ENCODE results near the gene TEX11. TPM values are rescaled to one million over a fixed set of nuclear protein-coding genes. Genes with fewer than 3 reads are reported as not detected.
"Not testable (repeated sequence)": the region's sequence is repeated elsewhere in the genome, so short reads cannot be mapped to it uniquely, and the experiment has no call there.

TEX11 gene
- total RNA-seq: not detected

DNA sequence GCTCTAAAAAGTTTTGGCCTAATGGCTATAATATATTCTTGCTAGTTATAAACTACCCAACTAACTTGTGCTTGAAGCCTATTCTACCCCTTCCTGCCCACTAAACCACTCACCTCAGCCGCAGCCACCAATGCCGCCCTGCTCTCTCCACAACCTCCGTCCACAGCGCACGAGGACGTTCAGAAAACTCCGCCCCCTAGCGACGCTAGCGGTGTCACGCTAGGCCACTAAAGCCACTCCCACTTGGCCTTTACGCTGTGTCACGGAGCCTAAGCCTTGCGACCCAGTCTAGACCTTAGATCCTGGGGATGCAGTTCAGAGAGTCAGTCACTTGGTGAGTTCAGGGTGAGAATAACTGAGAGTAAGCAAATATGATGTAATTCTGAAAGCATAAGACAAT lies at the start of gene TEX11:
Gene TEX11, minus strand, starts transcription at position 171 of the 400 bp plus-strand sequence. CDS start 922 bp downstream, outside the sequence.
- no peaks in the 10 kb centered on the region for H3K9me3 ChIP-seq (ENCODE audit: low read depth, low read length)
- no peak within 1 kb of the TSS for H3K4me3 ChIP-seq (ENCODE audit: low read length)
- no peaks in the 10 kb centered on the region for H3K4me1 ChIP-seq (ENCODE audit: insufficient read depth, low read length)
- H3K27me3 ChIP-seq (ENCODE audit: insufficient read depth, low read length): no peaks in the 10 kb centered on the region

DNA sequence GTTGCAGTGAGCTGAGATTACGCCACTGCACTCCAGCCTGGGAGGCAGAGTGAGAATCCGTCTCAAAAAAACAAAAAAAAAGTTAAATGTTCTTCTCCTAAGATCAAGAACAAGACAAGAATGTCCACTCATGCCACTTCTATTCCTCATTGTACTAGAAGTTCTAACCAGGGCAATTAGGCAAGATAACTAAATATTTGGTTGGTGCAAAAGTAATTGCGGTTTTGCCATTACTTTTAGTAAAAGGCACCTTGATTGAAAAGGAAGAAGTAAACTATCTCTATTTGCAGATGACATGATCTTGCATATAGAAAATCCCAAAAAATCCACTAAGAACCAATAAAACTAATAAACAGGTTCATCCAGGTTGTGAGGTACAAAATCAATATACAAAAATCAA lies 46.4 kb upstream of the TEX11 start:
- no peaks in the 10 kb centered on the region for H3K4me1 ChIP-seq (ENCODE audit: insufficient read depth, low read length)
- H3K9me3 ChIP-seq (ENCODE audit: low read depth, low read length): no peaks in the 10 kb centered on the region
- H3K27me3 ChIP-seq (ENCODE audit: insufficient read depth, low read length): no peaks in the 10 kb centered on the region
- no peak overlapping the region for H3K4me3 ChIP-seq (ENCODE audit: low read length)

DNA sequence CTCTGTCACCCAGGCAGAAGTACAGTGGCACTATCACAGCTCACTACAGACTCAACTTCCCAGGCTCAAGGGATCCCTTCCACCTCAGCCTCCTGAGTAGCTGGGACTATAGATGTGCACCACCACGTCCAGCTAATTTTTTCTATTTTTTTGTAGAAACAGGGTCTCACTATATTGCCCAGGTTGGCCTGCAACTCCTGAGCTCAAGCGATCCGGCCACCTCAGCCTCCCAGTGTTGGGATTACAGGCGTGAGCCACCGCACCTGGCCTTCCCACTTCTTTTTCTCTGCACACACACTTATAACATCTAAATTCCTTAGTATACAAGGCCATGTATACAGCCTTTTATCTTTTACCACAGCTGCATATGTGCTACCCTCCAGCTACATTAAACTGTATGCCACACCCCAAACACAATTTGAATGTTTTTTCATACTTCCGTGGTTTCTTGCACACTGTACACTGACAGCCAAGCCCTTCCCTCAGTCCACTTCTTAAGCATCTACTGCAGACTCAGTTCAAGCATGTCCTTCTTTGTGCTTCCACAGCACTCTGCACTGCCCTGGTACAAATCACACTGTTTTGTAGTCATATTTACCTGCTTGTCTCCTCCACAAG lies 15.9 kb upstream of the TEX11 start:
- H3K4me3 ChIP-seq (ENCODE audit: low read length): no peak overlapping the region
- no peaks in the 10 kb centered on the region for H3K4me1 ChIP-seq (ENCODE audit: insufficient read depth, low read length)
- H3K9me3 ChIP-seq (ENCODE audit: low read depth, low read length): no peaks in the 10 kb centered on the region
- no peaks in the 10 kb centered on the region for H3K27me3 ChIP-seq (ENCODE audit: insufficient read depth, low read length)

DNA sequence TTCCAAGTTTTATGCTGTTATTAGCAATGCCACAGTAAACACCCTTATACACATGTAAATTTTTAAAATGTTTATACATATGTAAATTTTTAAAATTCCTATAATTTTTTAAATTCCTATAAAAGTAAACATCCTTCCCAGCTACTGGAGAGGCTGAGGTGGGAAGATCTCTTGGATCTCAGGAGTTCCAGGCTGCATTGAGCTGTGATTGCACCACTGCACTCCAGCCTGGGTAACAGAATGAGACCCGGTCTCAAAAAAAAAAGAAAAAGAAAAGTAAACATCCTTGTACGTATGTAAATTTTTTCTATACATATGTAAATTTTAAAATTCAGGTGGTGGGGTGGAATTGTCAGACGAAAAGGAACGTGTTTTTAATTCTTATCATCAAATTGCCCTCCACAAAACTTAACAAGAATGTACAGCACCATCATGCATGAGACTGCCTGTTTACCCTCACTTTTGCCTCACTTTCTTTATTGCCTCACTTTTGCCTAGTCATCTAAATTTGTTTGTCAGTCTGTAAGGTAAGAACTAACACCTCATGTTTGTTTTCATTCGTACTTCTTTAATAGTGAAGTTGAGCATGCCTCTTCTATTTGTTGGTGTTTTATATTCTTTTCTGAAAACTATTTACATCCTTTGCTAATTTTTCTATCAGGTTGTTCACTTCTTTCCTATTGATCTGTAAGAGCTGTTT lies 14.4 kb upstream of the TEX11 start:
- no peaks in the 10 kb centered on the region for H3K4me1 ChIP-seq (ENCODE audit: insufficient read depth, low read length)
- H3K27me3 ChIP-seq (ENCODE audit: insufficient read depth, low read length): no peaks in the 10 kb centered on the region
- no peak overlapping the region for H3K4me3 ChIP-seq (ENCODE audit: low read length)
- no peaks in the 10 kb centered on the region for H3K9me3 ChIP-seq (ENCODE audit: low read depth, low read length)

DNA sequence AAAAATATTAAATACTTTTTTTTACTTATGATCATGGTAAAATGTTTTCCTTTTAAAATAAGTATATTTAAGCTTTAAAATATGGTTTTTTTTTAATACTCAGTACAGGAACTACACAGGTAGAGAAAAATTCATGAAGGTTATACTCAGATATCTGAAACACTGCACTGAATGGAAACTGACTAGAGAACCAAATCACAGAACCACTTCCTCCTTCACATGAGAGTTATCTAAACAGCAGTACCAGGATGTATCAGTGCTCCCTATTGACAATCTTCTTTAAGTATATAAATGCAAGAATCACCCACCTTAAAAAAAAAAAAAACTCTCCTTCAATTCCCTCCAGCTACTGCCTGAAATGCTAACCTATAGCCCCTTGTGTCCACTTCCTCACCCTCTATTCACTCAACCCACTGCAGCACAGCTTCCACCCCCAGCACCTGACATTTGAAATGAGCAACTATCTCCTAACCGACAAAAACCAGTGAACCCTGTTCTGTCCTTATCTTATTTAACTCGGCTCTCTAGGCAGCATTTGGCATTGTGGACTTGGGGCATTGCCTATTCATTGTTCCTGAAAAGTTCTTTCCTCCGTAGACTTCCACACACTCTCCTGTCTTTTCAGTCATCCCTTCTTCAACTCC lies 13.3 kb upstream of the TEX11 start:
- Histone ChIP-seq H3K27me3 (ENCODE audit: insufficient read depth, low read length) (no peaks in the 10 kb centered on the region), H3K4me1 (ENCODE audit: insufficient read depth, low read length) (no peaks in the 10 kb centered on the region), H3K4me3 (ENCODE audit: low read length) (no peak overlapping the region)

DNA sequence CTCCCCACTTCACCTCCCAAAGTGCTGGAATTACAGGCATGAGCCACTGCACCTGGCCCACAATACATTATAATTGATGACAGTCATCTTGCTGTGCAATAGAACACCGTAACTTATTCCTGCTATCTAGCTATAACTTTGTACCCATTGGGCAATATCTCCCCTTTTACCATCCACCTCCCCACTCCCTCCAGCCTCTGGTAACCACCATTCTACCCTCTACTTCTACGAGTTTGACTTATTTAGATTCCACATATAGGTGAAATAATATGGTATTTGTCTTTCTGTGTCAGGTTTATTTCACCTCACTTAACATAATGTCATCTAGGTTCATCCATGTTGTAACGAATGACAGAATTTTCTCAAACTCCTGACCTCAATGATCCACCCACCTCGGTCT lies 8.2 kb upstream of the TEX11 start:
- Histone ChIP-seq H3K4me1 (ENCODE audit: insufficient read depth, low read length) (no peaks in the 10 kb centered on the region), H3K27me3 (ENCODE audit: insufficient read depth, low read length) (no peaks in the 10 kb centered on the region), H3K4me3 (ENCODE audit: low read length) (no peak overlapping the region), H3K9me3 (ENCODE audit: low read depth, low read length) (no peaks in the 10 kb centered on the region)

More for the DNA sequence above, 13.3 kb upstream of the TEX11 start:
- no peaks in the 10 kb centered on the region for H3K9me3 ChIP-seq (ENCODE audit: low read depth, low read length)

DNA sequence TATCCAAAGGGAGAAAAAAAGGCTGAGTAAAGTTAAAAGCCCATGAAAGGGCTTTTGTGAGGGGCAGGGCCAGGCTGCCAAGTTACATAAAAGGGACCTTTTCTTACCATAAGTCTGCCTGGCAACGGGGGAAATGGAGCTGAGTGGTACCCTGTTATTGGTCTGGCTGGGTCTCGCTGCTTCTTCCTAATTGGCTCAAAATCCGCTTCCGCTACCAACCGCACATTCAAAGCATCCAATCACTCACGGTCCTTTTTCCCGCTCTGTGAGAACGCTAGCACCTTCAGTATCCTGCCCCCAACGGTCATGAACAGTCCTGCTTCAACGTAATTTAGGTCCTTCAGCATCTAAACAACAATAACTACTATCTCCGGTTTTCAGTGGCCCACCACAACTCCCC lies 611 bp downstream of the TEX11 start:
- Histone ChIP-seq H3K27me3 (ENCODE audit: insufficient read depth, low read length) (no peaks in the 10 kb centered on the region), H3K9me3 (ENCODE audit: low read depth, low read length) (no peaks in the 10 kb centered on the region), H3K4me1 (ENCODE audit: insufficient read depth, low read length) (no peaks in the 10 kb centered on the region), H3K4me3 (ENCODE audit: low read length) (no peak overlapping the region)

DNA sequence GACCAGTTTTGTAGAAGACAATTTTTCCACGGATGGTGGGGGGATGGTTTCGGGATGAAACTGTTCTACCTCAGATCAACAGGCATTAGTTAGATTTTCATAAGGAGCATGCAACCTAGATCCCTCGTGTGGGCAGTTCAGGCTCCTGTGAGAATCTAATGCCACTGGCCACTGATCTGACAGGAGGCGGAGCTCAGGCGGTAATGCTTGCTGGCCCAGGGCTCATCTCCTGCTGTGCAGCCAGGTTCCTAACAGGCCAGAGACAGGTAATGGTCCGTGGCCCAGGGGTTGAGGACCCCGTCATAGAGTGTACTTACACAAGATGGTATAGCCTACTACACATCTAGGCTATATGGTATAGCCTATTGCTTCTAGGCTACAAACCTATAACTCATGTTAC lies 7.0 kb downstream of the TEX11 start:
- no peaks in the 10 kb centered on the region for H3K27me3 ChIP-seq (ENCODE audit: insufficient read depth, low read length)
- H3K9me3 ChIP-seq (ENCODE audit: low read depth, low read length): no peaks in the 10 kb centered on the region
- H3K4me3 ChIP-seq (ENCODE audit: low read length): no peak overlapping the region
- no peaks in the 10 kb centered on the region for H3K4me1 ChIP-seq (ENCODE audit: insufficient read depth, low read length)

DNA sequence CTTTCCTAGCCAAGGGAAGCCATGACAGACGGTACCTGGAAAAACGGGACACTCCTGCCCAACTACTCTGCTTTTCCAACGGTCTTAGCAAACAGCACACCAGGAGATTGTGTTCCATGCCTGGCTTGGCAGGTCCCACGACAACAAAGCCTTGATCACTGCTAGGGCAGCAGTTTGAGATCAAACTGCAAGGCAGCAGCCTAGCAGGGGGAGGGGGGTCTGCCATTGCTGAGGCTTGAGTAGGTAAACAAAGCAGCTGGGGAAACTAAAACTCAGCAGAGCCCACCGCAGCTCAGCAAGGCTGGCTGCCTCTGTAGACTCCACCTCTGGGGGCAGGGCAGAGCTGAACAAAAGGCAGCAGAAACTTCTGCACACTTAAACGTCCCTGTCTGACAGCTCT lies 18.1 kb downstream of the TEX11 start:
- H3K4me1 ChIP-seq (ENCODE audit: insufficient read depth, low read length); H3K27me3 ChIP-seq (ENCODE audit: insufficient read depth, low read length); H3K9me3 ChIP-seq (ENCODE audit: low read depth, low read length); H3K4me3 ChIP-seq (ENCODE audit: low read length): not testable (repeated sequence)

DNA sequence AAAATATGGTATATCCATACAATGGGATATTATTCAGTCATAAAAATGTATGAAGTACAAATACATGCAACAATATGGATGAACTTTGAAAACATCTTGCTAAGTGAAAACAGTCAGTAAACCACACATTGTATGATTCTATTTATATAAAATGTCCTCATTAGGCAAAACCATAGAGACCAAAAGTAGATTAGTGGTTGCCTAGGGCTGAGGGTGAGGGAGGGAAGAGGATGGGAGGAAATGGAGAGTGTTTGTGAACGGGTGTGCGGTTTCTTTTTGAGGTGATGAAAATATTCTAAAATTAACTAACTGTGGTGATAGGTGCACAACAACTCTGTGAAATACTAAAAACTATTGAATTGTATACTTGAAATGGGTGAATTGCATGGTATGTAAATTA lies 29.6 kb downstream of the TEX11 start:
- H3K9me3 ChIP-seq (ENCODE audit: low read depth, low read length): no peaks in the 10 kb centered on the region
- no peaks in the 10 kb centered on the region for H3K4me1 ChIP-seq (ENCODE audit: insufficient read depth, low read length)
- H3K4me3 ChIP-seq (ENCODE audit: low read length): no peak overlapping the region
- no peaks in the 10 kb centered on the region for H3K27me3 ChIP-seq (ENCODE audit: insufficient read depth, low read length)

DNA sequence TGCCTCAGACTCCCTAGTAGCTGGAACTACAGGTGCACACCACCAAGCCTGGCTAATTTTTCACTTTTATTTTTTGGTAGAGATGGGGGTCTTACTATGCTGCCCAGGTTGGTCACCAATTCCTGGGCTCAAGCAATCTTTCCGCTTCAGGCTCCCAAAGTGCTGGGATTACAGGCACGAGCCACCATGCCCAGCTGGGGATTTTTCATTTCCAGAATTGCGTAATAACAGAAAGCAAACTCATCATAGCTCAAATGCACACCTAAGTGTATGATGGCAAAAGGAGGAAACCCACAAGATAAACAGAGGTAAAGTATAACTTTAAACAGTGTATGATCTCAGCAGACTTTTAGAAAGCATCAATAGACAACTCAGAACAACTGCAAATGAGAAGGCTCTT lies 56.2 kb downstream of the TEX11 start:
- no peaks in the 10 kb centered on the region for H3K9me3 ChIP-seq (ENCODE audit: low read depth, low read length)
- H3K4me3 ChIP-seq (ENCODE audit: low read length): no peak overlapping the region
- no peaks in the 10 kb centered on the region for H3K4me1 ChIP-seq (ENCODE audit: insufficient read depth, low read length)
- H3K27me3 ChIP-seq (ENCODE audit: insufficient read depth, low read length): no peaks in the 10 kb centered on the region

DNA sequence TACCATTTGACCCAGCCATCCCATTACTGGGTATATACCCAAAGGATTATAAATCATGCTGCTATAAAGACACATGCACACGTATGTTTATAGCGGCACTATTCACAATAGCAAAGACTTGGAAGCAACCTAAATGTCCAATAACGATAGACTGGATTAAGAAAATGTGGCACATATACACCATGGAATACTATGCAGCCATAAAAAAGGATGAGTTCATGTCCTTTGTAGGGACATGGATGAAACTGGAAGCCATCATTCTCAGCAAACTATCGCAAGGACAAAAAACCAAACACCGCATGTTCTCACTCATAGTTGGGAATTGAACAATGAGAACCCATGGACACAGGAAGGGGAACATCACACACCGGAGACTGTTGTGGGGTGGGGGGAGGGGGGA lies 64.4 kb downstream of the TEX11 start:
- not testable (repeated sequence) for H3K9me3 ChIP-seq (ENCODE audit: low read depth, low read length); H3K27me3 ChIP-seq (ENCODE audit: insufficient read depth, low read length); H3K4me1 ChIP-seq (ENCODE audit: insufficient read depth, low read length); H3K4me3 ChIP-seq (ENCODE audit: low read length)

DNA sequence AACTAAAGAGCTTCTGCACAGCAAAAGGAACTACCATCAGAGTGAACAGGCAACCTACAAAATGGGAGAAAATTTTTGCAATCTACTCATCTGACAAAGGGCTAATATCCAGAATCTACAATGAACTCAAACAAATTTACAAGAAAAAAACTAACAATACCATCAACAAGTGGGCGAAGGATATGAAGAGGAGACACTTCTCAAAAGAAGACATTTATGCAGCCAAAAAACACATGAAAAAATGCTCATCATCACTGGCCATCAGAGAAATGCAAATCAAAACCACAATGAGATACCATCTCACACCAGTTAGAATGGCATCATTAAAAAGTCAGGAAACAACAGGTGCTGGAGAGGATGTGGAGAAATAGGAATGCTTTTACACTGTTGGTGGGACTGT lies 64.9 kb downstream of the TEX11 start:
- not testable (repeated sequence) for H3K27me3 ChIP-seq (ENCODE audit: insufficient read depth, low read length); H3K9me3 ChIP-seq (ENCODE audit: low read depth, low read length); H3K4me1 ChIP-seq (ENCODE audit: insufficient read depth, low read length); H3K4me3 ChIP-seq (ENCODE audit: low read length)

DNA sequence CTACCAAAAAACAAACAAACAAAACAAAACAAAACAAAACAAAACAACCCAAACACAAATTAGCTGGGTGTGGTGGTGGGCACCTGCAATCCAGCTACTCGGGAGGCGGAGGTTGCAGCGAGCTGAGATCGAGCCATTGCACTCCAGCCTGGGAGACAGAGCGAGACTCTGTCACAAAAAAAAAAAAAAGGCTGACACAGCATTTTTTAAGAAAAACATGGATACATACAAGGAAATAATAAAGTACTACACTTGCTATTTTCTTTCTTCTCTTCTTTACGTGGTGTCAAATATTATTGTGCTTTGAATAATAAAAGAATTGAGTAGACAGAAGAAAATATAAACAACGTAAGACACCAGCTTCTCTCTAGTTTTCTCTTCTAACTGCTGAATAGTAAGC lies 73.9 kb downstream of the TEX11 start:
- no peaks in the 10 kb centered on the region for H3K9me3 ChIP-seq (ENCODE audit: low read depth, low read length)
- H3K27me3 ChIP-seq (ENCODE audit: insufficient read depth, low read length): no peaks in the 10 kb centered on the region
- no peak overlapping the region for H3K4me3 ChIP-seq (ENCODE audit: low read length)
- no peaks in the 10 kb centered on the region for H3K4me1 ChIP-seq (ENCODE audit: insufficient read depth, low read length)

DNA sequence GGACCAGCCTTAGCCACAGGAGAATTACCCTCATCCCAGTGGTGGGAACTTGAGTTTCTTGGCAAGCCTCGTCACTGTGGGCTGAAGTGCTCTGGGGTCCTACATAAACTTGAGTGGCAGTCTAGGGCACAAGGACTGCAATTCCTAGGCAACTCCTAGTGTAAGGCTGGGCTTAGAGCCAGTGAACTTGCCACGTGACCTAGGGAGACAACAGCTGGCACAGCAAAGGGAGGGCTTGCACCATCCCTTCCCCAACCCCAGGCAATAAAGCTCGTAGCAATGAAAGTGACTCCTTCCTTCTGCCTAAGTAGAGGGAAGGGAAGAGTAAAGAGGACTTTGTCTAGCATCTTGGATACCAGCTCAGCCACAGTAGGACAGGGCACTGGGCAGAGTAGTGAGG lies 81.8 kb downstream of the TEX11 start:
- H3K4me3 ChIP-seq (ENCODE audit: low read length): no peak overlapping the region
- H3K4me1 ChIP-seq (ENCODE audit: insufficient read depth, low read length): no peaks in the 10 kb centered on the region
- H3K9me3 ChIP-seq (ENCODE audit: low read depth, low read length): no peaks in the 10 kb centered on the region
- H3K27me3 ChIP-seq (ENCODE audit: insufficient read depth, low read length): no peaks in the 10 kb centered on the region

DNA sequence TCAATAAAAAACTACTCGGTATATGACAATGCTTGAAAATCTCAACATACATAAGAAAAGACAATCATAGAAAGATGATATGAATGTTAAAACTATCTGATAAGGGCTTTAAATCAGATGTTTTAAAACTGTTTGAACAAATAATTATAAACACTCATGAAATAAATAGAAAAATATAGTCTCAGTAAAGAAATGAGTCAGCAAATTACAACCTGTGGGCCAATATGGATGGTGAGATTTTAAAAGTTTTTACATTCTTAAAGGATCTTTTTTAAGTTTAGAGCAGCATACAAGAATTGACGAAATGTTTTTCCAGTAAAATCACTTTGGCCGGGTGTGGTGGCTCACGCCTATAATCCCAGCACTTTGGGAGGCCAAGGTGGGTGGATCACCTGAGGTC lies 83.1 kb downstream of the TEX11 start:
- H3K4me3 ChIP-seq (ENCODE audit: low read length): no peak overlapping the region
- no peaks in the 10 kb centered on the region for H3K9me3 ChIP-seq (ENCODE audit: low read depth, low read length)
- no peaks in the 10 kb centered on the region for H3K4me1 ChIP-seq (ENCODE audit: insufficient read depth, low read length)
- H3K27me3 ChIP-seq (ENCODE audit: insufficient read depth, low read length): no peaks in the 10 kb centered on the region

All from mononuclear cell (primary cell).